Adrenal gland (tissue), 5 donors: Measurements from ENCODE around the gene KYAT1.

Experiments
- POLR2A ChIP-seq, 2 donors: fragments of 450-650 bp; IDR thresholded peaks; one replicate each; pipeline ENCODE4 v1.6.1; 2017; ENCODE audit warnings: antibody characterized with exemption in 2 of 2, mild to moderate bottlenecking in 2 of 2, moderate library complexity in 1 of 2
- TF ChIP-seq, protein P1 (sequence below), 6 experiments: fragments of 450-650 bp in 4 of 6; fragments of 200-600 bp in 2 of 6; sonication (generic) in 1 of 6; IDR thresholded peaks; 1 replicate in 5 of 6; 2 replicates in 1 of 6; pipeline versions ENCODE4 v1.5.1 to v1.8.0; 2016 to 2021; ENCODE audit warnings: antibody characterized with exemption in 6 of 6, mild to moderate bottlenecking in 2 of 6, moderate library complexity in 1 of 6
- donor health status: DM: no; HTN: no; CAD: no.

DNA sequence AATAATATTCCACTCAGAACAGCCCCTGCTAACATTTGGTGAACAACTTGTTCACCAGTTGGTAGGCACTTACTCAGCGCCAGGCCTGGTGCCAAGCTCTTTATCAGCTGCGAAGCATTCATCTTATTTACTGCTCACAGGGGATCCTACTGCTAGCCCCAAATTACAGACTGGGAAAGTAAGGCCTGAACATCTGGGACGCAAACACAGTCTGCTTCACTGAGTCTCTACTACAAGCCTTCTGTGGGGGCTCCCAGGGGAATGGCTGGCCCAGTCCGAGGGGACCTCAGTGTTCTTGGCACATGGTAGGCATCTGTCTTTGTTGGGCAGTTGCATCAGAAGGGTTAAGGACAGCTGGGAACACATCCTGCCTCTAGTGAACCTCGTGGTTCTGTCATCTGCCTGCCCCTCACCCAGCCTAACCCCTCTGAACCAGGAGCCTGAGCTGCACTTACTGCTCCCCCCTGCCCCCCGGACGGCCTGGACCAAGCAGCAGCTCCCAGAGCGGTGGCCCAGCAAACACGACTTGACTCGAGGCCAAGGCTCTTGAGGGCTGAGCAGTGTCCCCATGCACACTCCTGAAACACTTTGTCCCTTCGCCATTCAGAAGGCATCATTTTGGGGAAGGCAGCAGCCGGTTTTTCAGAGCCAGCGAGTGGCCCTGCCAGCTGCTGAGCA lies 38.8 kb upstream of the KYAT1 start, which contains the start of gene PHYHD1:
- TF ChIP-seq, protein P1, sequence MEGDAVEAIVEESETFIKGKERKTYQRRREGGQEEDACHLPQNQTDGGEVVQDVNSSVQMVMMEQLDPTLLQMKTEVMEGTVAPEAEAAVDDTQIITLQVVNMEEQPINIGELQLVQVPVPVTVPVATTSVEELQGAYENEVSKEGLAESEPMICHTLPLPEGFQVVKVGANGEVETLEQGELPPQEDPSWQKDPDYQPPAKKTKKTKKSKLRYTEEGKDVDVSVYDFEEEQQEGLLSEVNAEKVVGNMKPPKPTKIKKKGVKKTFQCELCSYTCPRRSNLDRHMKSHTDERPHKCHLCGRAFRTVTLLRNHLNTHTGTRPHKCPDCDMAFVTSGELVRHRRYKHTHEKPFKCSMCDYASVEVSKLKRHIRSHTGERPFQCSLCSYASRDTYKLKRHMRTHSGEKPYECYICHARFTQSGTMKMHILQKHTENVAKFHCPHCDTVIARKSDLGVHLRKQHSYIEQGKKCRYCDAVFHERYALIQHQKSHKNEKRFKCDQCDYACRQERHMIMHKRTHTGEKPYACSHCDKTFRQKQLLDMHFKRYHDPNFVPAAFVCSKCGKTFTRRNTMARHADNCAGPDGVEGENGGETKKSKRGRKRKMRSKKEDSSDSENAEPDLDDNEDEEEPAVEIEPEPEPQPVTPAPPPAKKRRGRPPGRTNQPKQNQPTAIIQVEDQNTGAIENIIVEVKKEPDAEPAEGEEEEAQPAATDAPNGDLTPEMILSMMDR (IDR thresholded peaks at IDR 0.05), result no peak
- TF ChIP-seq POLR2A (IDR thresholded peaks at IDR 0.05), result peak in 1 of 2 donors; percentile 36
